ENCODE data around the gene IL36RN. TPM values are rescaled to one million over a fixed set of nuclear protein-coding genes. Genes with fewer than 3 reads are reported as not detected.

The IL36RN gene
- total RNA-seq, 1 experiment from 2014 or later, result not detected

DNA sequence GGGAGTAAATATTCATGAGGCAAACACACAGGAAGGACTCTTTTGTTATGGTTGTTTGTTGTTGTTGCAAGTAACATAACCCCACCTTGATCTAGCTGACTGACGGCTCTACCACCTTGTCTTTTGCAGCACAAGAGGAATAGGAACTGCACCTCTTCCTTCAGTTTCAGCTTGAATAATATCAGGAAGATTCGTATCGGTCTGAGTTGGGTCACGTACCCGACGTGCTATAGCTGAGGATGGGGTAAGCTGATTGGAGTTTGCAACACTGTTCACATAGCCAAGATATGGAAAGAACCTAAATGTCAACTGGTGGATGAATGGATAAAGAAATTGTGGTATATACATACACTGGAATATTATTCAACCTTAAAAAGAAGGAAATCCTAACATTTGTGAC, 53.9 kb downstream of the IL36RN start:
- no peak for DNase-seq
- H3K9me3 Mint-ChIP-seq (ENCODE audit: unreplicated experiment), result no peaks in the 10 kb centered on the region
- TF ChIP-seq CTCF (IDR thresholded peaks at IDR 0.05; ENCODE audit: insufficient read depth in 1 of 2, low read depth in 1 of 2, low read length in 1 of 2, severe bottlenecking in 1 of 2, unreplicated experiment in 1 of 2), result no peak
- no peaks in the 10 kb centered on the region for H3K9me3 ChIP-seq
- H3K27me3 Mint-ChIP-seq (ENCODE audit: insufficient read depth, unreplicated experiment), result no peaks in the 10 kb centered on the region
- intact Hi-C loops (cut with micrococcal nuclease; ENCODE audit: unreplicated experiment), result no loop called here
- no TSS peak for BruUV-seq (replicated peaks)
- no peak overlapping the region for H3K4me3 ChIP-seq (ENCODE audit: low read depth, low read length)
- no peaks in the 10 kb centered on the region for H3K36me3 ChIP-seq (ENCODE audit: control insufficient read depth, insufficient read depth, low read length)
- no peaks in the 10 kb centered on the region for H3K27me3 ChIP-seq (replicated peaks; ENCODE audit: control insufficient read depth, insufficient read depth, low read length)
- H3K4me3 Mint-ChIP-seq (ENCODE audit: unreplicated experiment), result no peak overlapping the region
- no peak overlapping the region for H3K27ac Mint-ChIP-seq (ENCODE audit: unreplicated experiment)
- peaks cover 7% of the 10 kb centered on the region for H3K4me1 Mint-ChIP-seq (ENCODE audit: low read depth, unreplicated experiment)
- POLR2A ChIA-PET, result no interaction called here
- CTCF ChIA-PET, result no interaction called here
- H3K4me1 ChIP-seq, result no peaks in the 10 kb centered on the region
- no peaks in the 10 kb centered on the region for H3K36me3 Mint-ChIP-seq (ENCODE audit: insufficient read depth, unreplicated experiment)

GRCh38 chr2:113113807-113114206, 54.8 kb downstream of the IL36RN start:
- Mint-ChIP-seq H3K27me3 (ENCODE audit: insufficient read depth, unreplicated experiment) (no peaks in the 10 kb centered on the region), H3K36me3 (ENCODE audit: insufficient read depth, unreplicated experiment) (no peaks in the 10 kb centered on the region), H3K27ac (ENCODE audit: unreplicated experiment) (no peak overlapping the region), H3K9me3 (ENCODE audit: unreplicated experiment) (no peaks in the 10 kb centered on the region), H3K4me3 (ENCODE audit: unreplicated experiment) (no peak overlapping the region), H3K4me1 (ENCODE audit: low read depth, unreplicated experiment) (no peaks in the 10 kb centered on the region)
- POLR2A ChIA-PET, result no interaction called here
- no peak for TF ChIP-seq CTCF (IDR thresholded peaks at IDR 0.05; ENCODE audit: insufficient read depth in 1 of 2, low read depth in 1 of 2, low read length in 1 of 2, severe bottlenecking in 1 of 2, unreplicated experiment in 1 of 2)
- no peaks in the 10 kb centered on the region for H3K9me3 ChIP-seq
- H3K4me3 ChIP-seq (ENCODE audit: low read depth, low read length), result no peak overlapping the region
- no peaks in the 10 kb centered on the region for H3K27me3 ChIP-seq (replicated peaks; ENCODE audit: control insufficient read depth, insufficient read depth, low read length)
- H3K4me1 ChIP-seq, result no peaks in the 10 kb centered on the region
- no TSS peak for BruUV-seq (replicated peaks)
- intact Hi-C loops (cut with micrococcal nuclease; ENCODE audit: unreplicated experiment), result no loop called here
- H3K36me3 ChIP-seq (ENCODE audit: control insufficient read depth, insufficient read depth, low read length), result no peaks in the 10 kb centered on the region
- CTCF ChIA-PET, result no interaction called here
- DNase-seq, result no peak

Other genes starting within 250 kb of the IL36RN start
- gene IL1B, start 222.4 kb upstream of the IL36RN start, total RNA-seq (2022), result 0.18 TPM in 1 of 2 replicates, not detected in the other
- gene IL37, start 148.0 kb upstream of the IL36RN start, total RNA-seq (2022), result 0.44 TPM in 1 of 2 replicates, not detected in the other
- gene IL36G, start 81.2 kb upstream of the IL36RN start, total RNA-seq (2022), result not detected in 2 replicates
- not detected in 2 replicates for gene IL36A, start 53.7 kb upstream of the IL36RN start, total RNA-seq (2022)
- gene IL36B, start 6.3 kb upstream of the IL36RN start, total RNA-seq (2022), result not detected in 2 replicates
- not detected in 2 replicates for gene IL1F10, start 8.8 kb downstream of the IL36RN start, total RNA-seq (2022)
- gene IL1RN, start 68.4 kb downstream of the IL36RN start, total RNA-seq (2022), result not detected in 2 replicates
- 15.5 and 18.7 TPM in 2 replicates for gene PSD4, start 114.8 kb downstream of the IL36RN start, total RNA-seq (2022)
- 7.5 and 7.7 TPM in 2 replicates for gene PAX8, start 219.7 kb downstream of the IL36RN start, total RNA-seq (2022)

Data from Caco-2 (cell line).